Transverse colon (tissue), 4 donors: ENCODE results near the gene PLCG2.

ENCODE experiments used
- POLR2A ChIP-seq: fragments of 450-650 bp; IDR thresholded peaks from one replicate; pipeline ENCODE4 v1.6.1; 2016; ENCODE audit warnings: antibody characterized with exemption, mild to moderate bottlenecking, moderate library complexity
- POLR2AphosphoS5 ChIP-seq, 3 donors: sonication (generic); formaldehyde crosslinking; IDR thresholded peaks; one replicate each; pipeline ENCODE4 v1.6.1; 2016; ENCODE audit warnings: antibody characterized with exemption in 3 of 3
- TF ChIP-seq, protein P1 (sequence below), 5 experiments: fragments of 200-600 bp in 3 of 5; fragments of 450-650 bp in 2 of 5; sonication (generic) in 3 of 5; IDR thresholded peaks; 1 replicate in 2 of 5; 2 replicates in 3 of 5; pipeline ENCODE4 v1.5.1; 2016 to 2017; ENCODE audit warnings: antibody characterized with exemption in 5 of 5, inconsistent platforms in 3 of 5, mild to moderate bottlenecking in 2 of 5, moderate library complexity in 1 of 5

DNA sequence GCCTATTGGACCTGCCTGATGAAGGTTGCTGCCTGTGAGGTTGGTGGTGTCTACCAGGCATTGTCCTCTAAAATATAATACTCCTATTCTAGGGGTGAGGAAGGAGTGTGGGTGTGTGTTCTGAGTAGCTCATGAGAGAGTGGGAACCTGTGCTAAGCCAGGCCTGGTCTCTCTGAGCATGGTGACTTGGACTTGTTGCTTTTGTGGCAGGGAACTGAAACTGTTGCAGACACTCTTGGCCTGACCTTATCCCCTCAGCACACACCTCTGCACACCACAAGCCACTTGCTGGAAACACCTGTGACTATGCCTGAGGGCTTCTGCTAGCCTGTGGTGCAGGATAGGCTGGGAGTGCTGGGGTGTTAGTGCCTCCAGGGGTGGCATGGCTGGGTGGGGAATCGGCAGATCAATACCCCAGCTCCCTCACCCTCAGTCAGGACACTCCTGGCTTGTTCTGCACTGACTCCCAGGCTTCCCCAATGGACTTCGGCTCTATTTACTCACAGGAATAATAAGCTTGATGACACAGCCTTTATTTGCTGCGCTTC, 29.9 kb downstream of the PLCG2 start:
- TF ChIP-seq, protein P1, sequence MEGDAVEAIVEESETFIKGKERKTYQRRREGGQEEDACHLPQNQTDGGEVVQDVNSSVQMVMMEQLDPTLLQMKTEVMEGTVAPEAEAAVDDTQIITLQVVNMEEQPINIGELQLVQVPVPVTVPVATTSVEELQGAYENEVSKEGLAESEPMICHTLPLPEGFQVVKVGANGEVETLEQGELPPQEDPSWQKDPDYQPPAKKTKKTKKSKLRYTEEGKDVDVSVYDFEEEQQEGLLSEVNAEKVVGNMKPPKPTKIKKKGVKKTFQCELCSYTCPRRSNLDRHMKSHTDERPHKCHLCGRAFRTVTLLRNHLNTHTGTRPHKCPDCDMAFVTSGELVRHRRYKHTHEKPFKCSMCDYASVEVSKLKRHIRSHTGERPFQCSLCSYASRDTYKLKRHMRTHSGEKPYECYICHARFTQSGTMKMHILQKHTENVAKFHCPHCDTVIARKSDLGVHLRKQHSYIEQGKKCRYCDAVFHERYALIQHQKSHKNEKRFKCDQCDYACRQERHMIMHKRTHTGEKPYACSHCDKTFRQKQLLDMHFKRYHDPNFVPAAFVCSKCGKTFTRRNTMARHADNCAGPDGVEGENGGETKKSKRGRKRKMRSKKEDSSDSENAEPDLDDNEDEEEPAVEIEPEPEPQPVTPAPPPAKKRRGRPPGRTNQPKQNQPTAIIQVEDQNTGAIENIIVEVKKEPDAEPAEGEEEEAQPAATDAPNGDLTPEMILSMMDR (IDR thresholded peaks at IDR 0.05): no peak
- TF ChIP-seq POLR2A (no peak), POLR2AphosphoS5 (IDR thresholded peaks at IDR 0.05) (peak in 1 of 3 donors; percentile 43)
